ENCODE measurements around the gene WBP2. TPM values are rescaled to one million over a fixed set of nuclear protein-coding genes. Genes with fewer than 3 reads are reported as not detected.
"Not testable (repeated sequence)": the region's sequence is repeated elsewhere in the genome, so short reads cannot be mapped to it uniquely, and the experiment has no call there.

WBP2 gene
- total RNA-seq, 2 experiments from 2014 or later: 29.9 to 117 TPM

DNA sequence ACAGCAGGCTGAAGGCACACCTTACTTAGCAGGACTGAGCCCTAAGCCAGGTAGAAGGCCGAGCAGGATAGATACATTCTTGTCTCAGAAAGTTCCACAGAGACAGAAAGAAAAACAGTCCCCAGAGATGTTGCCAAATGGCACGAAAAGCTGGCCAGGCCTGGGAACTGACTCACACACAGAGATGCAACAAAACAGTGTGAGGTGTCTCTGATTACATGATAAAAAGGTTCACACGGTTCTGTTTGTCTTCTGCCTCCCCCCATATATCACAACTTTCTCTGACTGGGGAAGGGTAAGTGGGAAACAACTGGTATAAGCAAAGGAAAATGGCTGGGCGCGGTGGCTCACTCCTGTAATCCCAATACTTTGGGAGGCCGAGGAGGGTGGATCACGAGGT, 1.7 kb downstream of the WBP2 start:
- POLR2A ChIA-PET: interaction anchor here (0.7 kb wide), 1 partner anchor 434 kb away, joined by 4 read pairs; no protein-coding TSS in a partner anchor

DNA sequence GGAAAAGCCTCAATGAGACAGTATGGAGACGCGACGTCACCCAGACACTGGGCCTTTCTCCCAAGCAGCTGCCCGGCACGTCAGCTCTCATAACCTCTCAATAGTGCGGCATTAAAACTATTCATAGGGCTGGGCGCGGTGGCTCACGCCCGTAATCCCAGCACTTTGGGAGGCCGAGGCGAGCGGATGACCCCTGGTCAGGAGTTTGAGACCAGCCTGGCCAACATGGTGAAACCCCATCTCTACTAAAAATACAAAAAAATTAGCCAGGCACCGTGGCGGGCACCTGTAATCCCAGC, 3.5 kb downstream of the WBP2 start:
- H2AFZ ChIP-seq (ENCODE audit: low read length); intact Hi-C loops (cut with micrococcal nuclease; ENCODE audit: unreplicated experiment); H4K20me1 ChIP-seq (ENCODE audit: insufficient read depth, low read length); H3K9me3 ChIP-seq (ENCODE audit: low read length); CTCF ChIA-PET (ENCODE audit: unreplicated experiment); H3K27ac ChIP-seq (ENCODE audit: low read depth, low read length, poor library complexity, severe bottlenecking); H3K4me2 ChIP-seq (ENCODE audit: low read length); POLR2A ChIA-PET; BruUV-seq (replicated peaks); H3K4me3 ChIP-seq (ENCODE audit: low read depth, low read length, poor library complexity, severe bottlenecking); H3K9me2 ChIP-seq (ENCODE audit: insufficient read depth, low read length); DNase-seq (ENCODE audit: low spot score): not testable (repeated sequence)
- Histone ChIP-seq H3K79me2 (ENCODE audit: insufficient read depth, low read depth, low read length) (peaks cover 15% of the 10 kb centered on the region; the same call in 1 of the 2 replicates), H3K36me3 (ENCODE audit: insufficient read depth, low read length) (peaks cover 45% of the 10 kb centered on the region), H3K4me1 (ENCODE audit: insufficient read depth, low read length, poor library complexity, severe bottlenecking) (peaks cover 15% of the 10 kb centered on the region)

More for the DNA sequence above, 1.7 kb downstream of the WBP2 start:
- no TSS peak for BruUV-seq (replicated peaks)
- Histone ChIP-seq H3K4me2 (ENCODE audit: low read length) (no peak overlapping the region), H3K79me2 (ENCODE audit: insufficient read depth, low read depth, low read length) (peaks cover 17% of the 10 kb centered on the region; the same call in 1 of the 2 replicates), H3K4me1 (ENCODE audit: insufficient read depth, low read length, poor library complexity, severe bottlenecking) (peaks cover 27% of the 10 kb centered on the region), H3K27ac (ENCODE audit: low read depth, low read length, poor library complexity, severe bottlenecking) (no peak overlapping the region), H3K9me3 (ENCODE audit: low read length) (no peaks in the 10 kb centered on the region), H3K4me3 (ENCODE audit: low read depth, low read length, poor library complexity, severe bottlenecking) (no peak overlapping the region), H2AFZ (ENCODE audit: low read length) (no peak overlapping the region), H3K36me3 (ENCODE audit: insufficient read depth, low read length) (peaks cover 27% of the 10 kb centered on the region), H4K20me1 (ENCODE audit: insufficient read depth, low read length) (peaks cover 4% of the 10 kb centered on the region; the same call in 1 of the 2 replicates), H3K9me2 (ENCODE audit: insufficient read depth, low read length) (no peaks in the 10 kb centered on the region)
- intact Hi-C loops (cut with micrococcal nuclease; ENCODE audit: unreplicated experiment): no loop called here
- DNase-seq (ENCODE audit: low spot score): no peak
- CTCF ChIA-PET (ENCODE audit: unreplicated experiment): no interaction called here
- TF ChIP-seq, protein P1, sequence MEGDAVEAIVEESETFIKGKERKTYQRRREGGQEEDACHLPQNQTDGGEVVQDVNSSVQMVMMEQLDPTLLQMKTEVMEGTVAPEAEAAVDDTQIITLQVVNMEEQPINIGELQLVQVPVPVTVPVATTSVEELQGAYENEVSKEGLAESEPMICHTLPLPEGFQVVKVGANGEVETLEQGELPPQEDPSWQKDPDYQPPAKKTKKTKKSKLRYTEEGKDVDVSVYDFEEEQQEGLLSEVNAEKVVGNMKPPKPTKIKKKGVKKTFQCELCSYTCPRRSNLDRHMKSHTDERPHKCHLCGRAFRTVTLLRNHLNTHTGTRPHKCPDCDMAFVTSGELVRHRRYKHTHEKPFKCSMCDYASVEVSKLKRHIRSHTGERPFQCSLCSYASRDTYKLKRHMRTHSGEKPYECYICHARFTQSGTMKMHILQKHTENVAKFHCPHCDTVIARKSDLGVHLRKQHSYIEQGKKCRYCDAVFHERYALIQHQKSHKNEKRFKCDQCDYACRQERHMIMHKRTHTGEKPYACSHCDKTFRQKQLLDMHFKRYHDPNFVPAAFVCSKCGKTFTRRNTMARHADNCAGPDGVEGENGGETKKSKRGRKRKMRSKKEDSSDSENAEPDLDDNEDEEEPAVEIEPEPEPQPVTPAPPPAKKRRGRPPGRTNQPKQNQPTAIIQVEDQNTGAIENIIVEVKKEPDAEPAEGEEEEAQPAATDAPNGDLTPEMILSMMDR (conservative IDR thresholded peaks at IDR 0.05; ENCODE audit: low read length): no peak
- TF ChIP-seq EZH2phosphoT487 (IDR thresholded peaks at IDR 0.05; ENCODE audit: borderline replicate concordance, low read depth, low read length): no peak

DNA sequence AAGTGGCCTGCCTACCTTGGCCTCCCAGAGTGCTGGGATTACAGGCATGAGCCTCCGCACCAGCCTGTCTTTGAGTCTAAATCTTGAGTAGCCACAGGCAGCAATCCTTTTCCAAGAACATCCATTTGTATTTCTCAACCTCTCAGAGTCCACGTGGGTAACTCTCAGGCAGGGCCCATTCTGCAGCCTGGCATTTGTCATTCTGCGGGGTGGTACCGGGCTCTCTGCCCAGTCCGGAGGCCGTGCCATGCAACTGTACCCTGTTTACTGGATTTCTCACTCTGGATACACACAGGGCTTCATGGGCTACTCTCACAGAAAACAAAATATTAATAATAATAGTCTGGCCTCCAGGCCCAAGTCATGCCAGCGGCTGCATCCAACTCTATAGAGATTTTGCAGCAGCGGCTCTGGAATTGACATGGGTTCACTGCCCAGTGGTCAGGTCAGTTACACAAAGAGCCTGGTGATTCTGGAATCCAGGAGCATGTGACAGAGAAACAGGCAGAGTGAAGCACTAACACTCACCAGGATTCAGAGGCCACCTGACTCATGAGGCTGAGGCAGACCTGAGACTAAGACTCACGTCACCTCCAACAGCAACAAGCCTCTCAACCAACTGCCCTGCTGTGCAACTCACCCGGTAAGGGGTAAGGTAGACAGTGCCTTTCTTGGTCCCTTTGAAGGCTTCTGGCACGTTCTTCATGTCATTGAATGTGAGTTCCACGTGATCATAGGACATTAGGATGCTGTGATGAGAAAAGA, 4.0 kb downstream of the WBP2 start:
- DNase-seq (ENCODE audit: low spot score): no peak

More for the DNA sequence above, 4.0 kb downstream of the WBP2 start:
- no peak overlapping the region for H3K4me3 ChIP-seq (ENCODE audit: low read depth, low read length, poor library complexity, severe bottlenecking)
- no peak overlapping the region for H2AFZ ChIP-seq (ENCODE audit: low read length)
- TF ChIP-seq, protein P1 (conservative IDR thresholded peaks at IDR 0.05; ENCODE audit: low read length): no peak
- TF ChIP-seq EZH2phosphoT487 (IDR thresholded peaks at IDR 0.05; ENCODE audit: borderline replicate concordance, low read depth, low read length): no peak
- ChIA-PET CTCF (ENCODE audit: unreplicated experiment) (no interaction called here), POLR2A (interaction anchor here (0.7 kb wide), 1 partner anchor 16 kb away, joined by 3 read pairs; no protein-coding TSS in a partner anchor)
- H3K36me3 ChIP-seq (ENCODE audit: insufficient read depth, low read length): peaks cover 46% of the 10 kb centered on the region
- no peak overlapping the region for H3K27ac ChIP-seq (ENCODE audit: low read depth, low read length, poor library complexity, severe bottlenecking)
- no peaks in the 10 kb centered on the region for H3K9me3 ChIP-seq (ENCODE audit: low read length)
- intact Hi-C loops (cut with micrococcal nuclease; ENCODE audit: unreplicated experiment): no loop called here
- H3K79me2 ChIP-seq (ENCODE audit: insufficient read depth, low read depth, low read length): peaks cover 10% of the 10 kb centered on the region; the same call in 1 of the 2 replicates
- BruUV-seq (replicated peaks): no TSS peak
- peaks cover 13% of the 10 kb centered on the region for H3K4me1 ChIP-seq (ENCODE audit: insufficient read depth, low read length, poor library complexity, severe bottlenecking)
- H4K20me1 ChIP-seq (ENCODE audit: insufficient read depth, low read length): peaks cover 4% of the 10 kb centered on the region; the same call in 1 of the 2 replicates
- no peaks in the 10 kb centered on the region for H3K9me2 ChIP-seq (ENCODE audit: insufficient read depth, low read length)
- H3K4me2 ChIP-seq (ENCODE audit: low read length): no peak overlapping the region

All from OCI-LY7 (cell line).